Spleen (tissue), 11 donors: ENCODE measurements around the gene FHAD1. TPM values are rescaled to one million over a fixed set of nuclear protein-coding genes. Genes with fewer than 3 reads are reported as not detected.

Source experiments
- DNase-seq: peaks from one replicate; pipeline ENCODE4 v3.0.0-alpha.2; 2020
- H3K27ac ChIP-seq, 8 donors: fragments of 200-600 bp; sonication (generic) in 7 of 8; 1 replicate in 4 of 8; 2 replicates in 4 of 8; pipeline versions ENCODE4 v1.5.0 to v1.8.0; 2016 to 2021; ENCODE audit warnings: inconsistent platforms in 4 of 8, mild to moderate bottlenecking in 4 of 8, moderate library complexity in 1 of 8
- H3K27me3 ChIP-seq, 7 donors: fragments of 200-600 bp; sonication (generic) in 6 of 7; replicated peaks in 1 of 7; 1 replicate in 4 of 7; 2 replicates in 3 of 7; pipeline versions ENCODE4 v1.5.0 to v1.8.0; 2016 to 2021; ENCODE audit warnings: inconsistent platforms in 3 of 7, mild to moderate bottlenecking in 1 of 7
- H3K36me3 ChIP-seq, 6 donors: fragments of 200-600 bp; sonication (generic) in 5 of 6; 1 replicate in 4 of 6; 2 replicates in 2 of 6; pipeline versions ENCODE4 v1.5.0 to v1.8.0; 2016 to 2021; ENCODE audit warnings: inconsistent platforms in 2 of 6
- H3K4me1 ChIP-seq, 6 donors: fragments of 200-600 bp; sonication (generic) in 5 of 6; 1 replicate in 3 of 6; 2 replicates in 3 of 6; pipeline versions ENCODE4 v1.5.0 to v1.8.0; 2016 to 2021; ENCODE audit warnings: inconsistent platforms in 3 of 6
- H3K4me3 ChIP-seq, 8 donors: fragments of 200-600 bp; sonication (generic) in 7 of 8; 1 replicate in 4 of 8; 2 replicates in 4 of 8; pipeline versions ENCODE4 v1.5.0 to v1.8.0; 2016 to 2021; ENCODE audit warnings: inconsistent platforms in 4 of 8, mild to moderate bottlenecking in 4 of 8, moderate library complexity in 2 of 8
- H3K9me3 ChIP-seq, 8 donors: fragments of 200-600 bp; sonication (generic) in 7 of 8; 1 replicate in 4 of 8; 2 replicates in 4 of 8; pipeline versions ENCODE4 v1.5.0 to v1.8.0; 2016 to 2021; ENCODE audit warnings: inconsistent platforms in 4 of 8
- CTCF ChIP-seq, 11 experiments: fragments of 200-600 bp in 7 of 11; fragments of 450-650 bp in 4 of 11; sonication (generic) in 4 of 11; IDR thresholded peaks in 8 of 11; conservative IDR thresholded peaks in 3 of 11; 1 replicate in 7 of 11; 2 replicates in 4 of 11; pipeline versions ENCODE4 v1.4.0 to v1.8.0; 2016 to 2021; ENCODE audit warnings: antibody characterized with exemption in 11 of 11, inconsistent platforms in 4 of 11, mild to moderate bottlenecking in 1 of 11
- POLR2A ChIP-seq, 3 donors: fragments of 450-650 bp; IDR thresholded peaks; one replicate each; pipeline ENCODE4 v1.5.1; 2017; ENCODE audit warnings: antibody characterized with exemption in 3 of 3, mild to moderate bottlenecking in 1 of 3
- POLR2AphosphoS5 ChIP-seq, 3 donors: sonication (generic); formaldehyde crosslinking; IDR thresholded peaks; one replicate each; pipeline ENCODE4 v1.5.1; 2017; ENCODE audit warnings: antibody characterized with exemption in 3 of 3
- WGBS, 5 donors: extraction: QIAGEN DNeasy Blood & Tissue Kit in 3 of 5; methylation state at CpG; one replicate each; pipeline versions ENCODE4 v1.1.5 to v1.1.7; 2013 to 2018; 5-methylcytosine and 5-hydroxymethylcytosine counted together
- intact Hi-C: fragments of 100-400 bp; cut with DNase I; formaldehyde crosslinking; loops from one replicate; pipeline ENCODE4 v1.15.0; 2023; ENCODE audit warnings: low total_unique reads
- polyA plus RNA-seq, 3 donors: library from polyadenylated mRNA; stranded (reverse); fragments of 200-250 nt; gene quantifications; one replicate each; pipeline ENCODE4 v1.2.1, GENCODE V29; 2013
- total RNA-seq, 7 donors: library from RNA; depleted of rRNA in 3 of 7; stranded (reverse); fragments of >200 nt in 3 of 7; fragmentation: NEBNext Ultra II Directional in 4 of 7; extraction: Animal tissue kit (Norgen Biotek cat#: 25700) in 4 of 7; gene quantifications; one replicate each; pipeline versions ENCODE4 v1.1.0 to v1.2.1, GENCODE V29; 2016 to 2021
- donor health status: healthy with polysubstance abuse.
- donor health status: DM: no; HTN: no; CAD: no; lungs with moderate emphysema.
- donor health status: DM: no; HTN: no; CAD: no.
- donor health status: Bipolar disorder and iron deficiency.
- donor health status: healthy.
- donor health status: DM: no; HTN: no; CAD: no.
- donor health status: DM: yes; HTN: yes; CAD: no.

The FHAD1 gene
- total and polyA plus RNA-seq, 10 donors: 0.22 to 1.0 (median 0.28) TPM; not detected in 3

DNA sequence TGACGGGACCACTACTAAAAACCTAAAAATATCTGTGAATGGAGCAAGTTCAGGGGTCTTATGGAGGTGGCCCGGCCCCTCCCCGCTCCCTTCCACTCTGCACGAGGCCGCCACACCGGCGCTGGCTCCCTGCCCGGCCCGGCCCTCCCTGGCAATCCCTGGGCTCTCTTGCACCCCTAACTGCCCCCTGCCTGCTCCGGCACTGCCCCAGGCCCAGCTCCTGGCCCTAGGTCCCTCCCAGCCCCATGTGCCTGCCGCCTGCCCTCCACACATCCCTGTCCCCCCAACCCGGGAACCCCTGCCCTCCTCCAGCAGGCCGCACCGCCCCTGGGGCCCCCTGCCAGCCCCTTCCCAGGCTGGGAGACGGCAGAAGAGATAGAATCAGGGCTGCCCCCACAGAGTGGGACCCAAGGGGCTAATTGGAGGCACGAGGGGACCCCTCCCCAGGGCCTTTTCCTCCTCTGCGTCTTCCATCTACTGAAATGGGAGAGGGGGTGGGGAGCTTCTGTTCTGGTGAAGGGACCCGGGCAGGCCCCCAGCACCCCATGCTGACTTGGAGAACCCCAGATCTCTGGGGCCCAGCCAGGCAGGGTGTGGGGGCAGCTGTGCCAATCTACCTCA, 181.9 kb downstream of the FHAD1 start:
- Histone ChIP-seq H3K27ac (peak overlapping the region in 3 of 8 donors; percentile 45 to 51 (median 47)), H3K4me3 (no peak overlapping the region), H3K9me3 (no peaks in the 10 kb centered on the region), H3K4me1 (peaks cover 8 to 85% (median 37%) of the 10 kb centered on the region in 6 donors), H3K36me3 (peaks cover 0 to 84% (median 56%) of the 10 kb centered on the region in 6 donors), H3K27me3 (no peaks in the 10 kb centered on the region)
- no peak for DNase-seq
- intact Hi-C loops: no loop called here
- WGBS, 5 donors: 86 to 92% (median 88%) methylated on average over 15 to 18 of the region's 18 CpGs
- TF ChIP-seq POLR2AphosphoS5 (IDR thresholded peaks at IDR 0.05): peak in 1 of 3 donors; percentile 63
- no peak for TF ChIP-seq CTCF (IDR thresholded peaks at IDR 0.05 in 8 of 11, conservative IDR thresholded peaks at IDR 0.05 in 3 of 11)
- TF ChIP-seq POLR2A (IDR thresholded peaks at IDR 0.05): no peak

DNA sequence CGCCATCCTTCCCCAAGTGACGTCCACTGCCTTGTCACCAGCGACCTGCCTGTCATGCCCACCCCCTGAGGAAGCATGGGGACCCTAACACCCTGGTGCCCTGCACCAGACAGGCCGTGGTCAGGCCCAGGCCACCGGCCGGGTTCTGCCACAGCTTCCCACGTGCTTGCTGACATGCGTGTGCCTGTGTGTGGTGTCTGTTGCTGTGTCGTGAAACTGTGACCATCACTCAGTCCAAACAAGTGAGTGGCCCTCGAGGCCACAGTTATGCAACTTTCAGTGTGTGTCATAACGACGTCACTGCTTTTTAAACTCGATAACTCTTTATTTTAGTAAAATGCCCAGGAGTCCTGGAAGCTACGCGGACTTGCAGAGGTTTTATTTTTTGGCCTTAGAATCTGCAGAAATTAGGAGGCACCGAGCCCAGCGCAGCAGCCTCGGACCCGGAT, 182.7 kb downstream of the FHAD1 start:
- DNase-seq: no peak
- H3K9me3 ChIP-seq: no peaks in the 10 kb centered on the region
- no peak overlapping the region for H3K4me3 ChIP-seq
- 68 to 83% (median 79%) methylated on average over 16 to 19 of the region's 19 CpGs for whole genome bisulfite sequencing, 5 donors
- H3K4me1 ChIP-seq: peaks cover 8 to 85% (median 33%) of the 10 kb centered on the region in 6 donors
- TF ChIP-seq CTCF (IDR thresholded peaks at IDR 0.05 in 8 of 11, conservative IDR thresholded peaks at IDR 0.05 in 3 of 11) (no peak), POLR2AphosphoS5 (IDR thresholded peaks at IDR 0.05) (peak; percentile 20 to 73 (median 38))
- no peaks in the 10 kb centered on the region for H3K27me3 ChIP-seq
- H3K27ac ChIP-seq: peak overlapping the region in 4 of 8 donors; percentile 5 to 51 (median 46)
- H3K36me3 ChIP-seq: peaks cover 0 to 76% (median 54%) of the 10 kb centered on the region in 6 donors
- intact Hi-C loops: loop anchor here (2.0 kb wide), 1 partner anchor 107 kb away; no protein-coding TSS in a partner anchor

- H3K27ac ChIP-seq: peak overlapping the region in 4 of 8 donors; percentile 13 to 47 (median 32)
- no peaks in the 10 kb centered on the region for H3K27me3 ChIP-seq
- peak; percentile 55 to 75 (median 73) for TF ChIP-seq POLR2AphosphoS5 (IDR thresholded peaks at IDR 0.05)
- TF ChIP-seq CTCF (IDR thresholded peaks at IDR 0.05 in 8 of 11, conservative IDR thresholded peaks at IDR 0.05 in 3 of 11): peak; percentile 93 to 98 (median 96)
- TF ChIP-seq POLR2A (IDR thresholded peaks at IDR 0.05): no peak
- peaks cover 7 to 79% (median 28%) of the 10 kb centered on the region in 6 donors for H3K4me1 ChIP-seq
- 58 to 73% (median 61%) methylated on average over 14 to 19 of the region's 19 CpGs for WGBS, 5 donors
- peaks cover 0 to 63% (median 45%) of the 10 kb centered on the region in 6 donors for H3K36me3 ChIP-seq
- intact Hi-C loops: loop anchor here (2.0 kb wide), 1 partner anchor 108 kb away; no protein-coding TSS in a partner anchor
- no peak overlapping the region for H3K4me3 ChIP-seq
- peak; percentile 92 for DNase-seq
- no peaks in the 10 kb centered on the region for H3K9me3 ChIP-seq
Observed at GRCh38 chr1:15430787-15431570, 184.0 kb downstream of the FHAD1 start.
